NT2/D1 (cell line): ENCODE data around the gene MCL1.
A peak's percentile ranks its signal among the peaks of the same experiment; 100 is the strongest.

Experiments
- DNase-seq: peaks from one replicate; pipeline ENCODE4 v3.0.0-alpha.2; 2011; ENCODE audit warnings: low read depth, low spot score
- H3K27me3 ChIP-seq: 2 replicates; pipeline ENCODE4 v1.6.0; 2011; ENCODE audit warnings: mild to moderate bottlenecking; ENCODE audit not compliant: insufficient read length, insufficient read depth
- H3K36me3 ChIP-seq: 2 replicates; pipeline ENCODE4 v1.6.1; 2011; ENCODE audit warnings: mild to moderate bottlenecking, low read length, mixed read lengths; ENCODE audit not compliant: insufficient read depth, insufficient read length
- H3K4me1 ChIP-seq: 2 replicates; pipeline ENCODE4 v1.5.1; 2011; ENCODE audit not compliant: insufficient read depth, insufficient read length
- H3K4me3 ChIP-seq: 2 replicates; pipeline ENCODE4 v1.5.1; 2011; ENCODE audit warnings: low read depth; ENCODE audit not compliant: insufficient read length
- H3K9ac ChIP-seq: 2 replicates; pipeline ENCODE4 v1.6.0; 2011; ENCODE audit warnings: low read depth; ENCODE audit not compliant: insufficient read length
- H3K9me3 ChIP-seq: 2 replicates; pipeline ENCODE4 v1.5.1; 2011; ENCODE audit warnings: mild to moderate bottlenecking, low read length; ENCODE audit not compliant: insufficient read depth
- SUZ12 ChIP-seq: IDR thresholded peaks from 2 replicates; pipeline ENCODE4 v1.6.1; 2011; ENCODE audit not compliant: insufficient read length, insufficient read depth; ENCODE audit errors: extremely low read depth
- YY1 ChIP-seq: IDR thresholded peaks from 2 replicates; pipeline ENCODE4 v1.6.1; 2011; ENCODE audit not compliant: insufficient read length, insufficient read depth
- ZNF274 ChIP-seq: IDR thresholded peaks from 2 replicates; pipeline ENCODE4 v1.6.1; 2011; ENCODE audit warnings: mild to moderate bottlenecking, low read depth, low read length

Gene MCL1

DNA sequence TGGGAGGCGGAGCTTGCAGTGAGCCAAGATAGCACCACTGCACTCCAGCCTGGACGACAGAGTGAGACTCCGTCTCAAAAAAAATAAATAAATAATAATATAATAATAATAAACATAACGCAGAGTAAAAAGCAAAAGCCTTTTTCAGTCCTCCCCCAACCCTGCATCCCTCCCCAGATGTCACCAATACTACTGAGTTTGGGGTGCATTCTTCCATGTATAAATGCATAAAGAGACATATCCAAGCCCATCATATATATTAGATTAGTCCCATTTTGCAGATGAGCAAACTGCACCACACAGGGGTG, 31.1 kb downstream of the MCL1 start:
- no peak for DNase-seq
- TF ChIP-seq SUZ12 (no peak), YY1 (no peak), ZNF274 (no peak)
- peaks cover 15% of the 10 kb centered on the region for H3K36me3 ChIP-seq
- H3K9me3 ChIP-seq, result no peaks in the 10 kb centered on the region
- H3K4me3 ChIP-seq, result peak overlapping the region; percentile 67
- H3K27me3 ChIP-seq, result no peaks in the 10 kb centered on the region
- H3K9ac ChIP-seq, result peak overlapping the region; percentile 86
- H3K4me1 ChIP-seq, result peaks cover 18% of the 10 kb centered on the region

DNA sequence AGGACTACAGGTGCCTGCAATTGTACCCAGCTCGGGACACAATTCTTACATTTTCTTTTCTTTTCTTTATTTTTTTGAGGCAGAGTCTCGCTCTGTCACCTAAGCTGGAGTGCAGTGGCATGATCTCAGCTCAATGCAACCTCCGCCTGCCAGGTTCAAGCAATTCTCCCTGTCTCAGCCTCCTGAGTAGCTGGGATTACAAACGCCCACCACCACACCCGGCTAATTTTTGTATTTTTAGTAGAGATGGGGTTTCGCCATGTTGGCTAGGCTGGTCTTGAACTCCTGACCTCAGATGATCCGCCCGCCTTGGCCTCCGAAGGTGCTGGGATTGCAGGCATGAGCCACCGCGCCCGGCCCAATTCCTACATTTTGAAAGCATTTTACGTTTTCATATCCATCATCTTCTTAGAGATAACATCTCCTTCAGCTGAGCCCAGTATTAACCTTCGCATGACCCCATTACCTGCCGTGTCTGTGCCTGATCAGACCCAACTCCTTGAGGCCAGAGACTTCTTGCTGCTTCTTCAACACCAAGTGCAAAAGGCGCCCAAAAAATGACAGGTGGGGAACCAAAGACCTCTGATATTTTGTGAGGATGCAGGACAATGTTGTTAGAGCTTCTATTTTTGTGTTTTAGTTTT, 33.0 kb downstream of the MCL1 start:
- no peak overlapping the region for H3K4me3 ChIP-seq
- H3K36me3 ChIP-seq, result peaks cover 4% of the 10 kb centered on the region
- peaks cover 6% of the 10 kb centered on the region for H3K4me1 ChIP-seq
- H3K9me3 ChIP-seq, result no peaks in the 10 kb centered on the region
- no peak overlapping the region for H3K9ac ChIP-seq
- TF ChIP-seq SUZ12 (no peak), ZNF274 (no peak), YY1 (no peak)
- H3K27me3 ChIP-seq, result no peaks in the 10 kb centered on the region
- DNase-seq, result no peak

DNA sequence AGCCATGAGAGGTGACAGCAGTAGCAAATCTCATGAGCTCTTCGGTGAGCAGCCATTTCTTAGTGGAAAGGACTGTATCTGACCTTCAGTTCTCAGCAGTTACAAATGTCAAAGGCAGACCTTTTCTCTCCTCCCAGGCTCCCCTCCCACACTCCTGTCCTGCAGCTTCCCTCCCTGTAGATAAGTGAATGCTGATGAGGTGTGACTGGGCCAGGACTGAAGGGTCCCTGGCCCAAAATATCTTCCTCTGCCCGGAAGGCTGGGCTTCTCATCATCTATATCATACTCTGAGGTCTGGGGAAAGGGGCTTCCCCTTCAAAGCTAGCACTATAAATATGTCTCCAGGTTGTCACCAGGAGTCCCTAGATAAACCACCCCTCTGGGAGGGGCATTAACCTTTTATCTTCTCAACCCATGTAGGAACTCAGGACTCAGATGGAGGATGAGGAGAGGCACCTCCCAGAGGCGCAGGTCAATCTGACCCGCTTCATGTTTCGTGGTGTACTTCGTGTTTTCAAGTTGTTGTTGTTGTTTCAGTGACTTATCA, 33.9 kb downstream of the MCL1 start:
- no peaks in the 10 kb centered on the region for H3K4me1 ChIP-seq
- no peak overlapping the region for H3K4me3 ChIP-seq
- no peaks in the 10 kb centered on the region for H3K36me3 ChIP-seq
- H3K27me3 ChIP-seq, result no peaks in the 10 kb centered on the region
- peak overlapping the region; percentile 24 for H3K9ac ChIP-seq
- no peaks in the 10 kb centered on the region for H3K9me3 ChIP-seq
- TF ChIP-seq SUZ12 (no peak), YY1 (no peak), ZNF274 (no peak)
- DNase-seq, result no peak

DNA sequence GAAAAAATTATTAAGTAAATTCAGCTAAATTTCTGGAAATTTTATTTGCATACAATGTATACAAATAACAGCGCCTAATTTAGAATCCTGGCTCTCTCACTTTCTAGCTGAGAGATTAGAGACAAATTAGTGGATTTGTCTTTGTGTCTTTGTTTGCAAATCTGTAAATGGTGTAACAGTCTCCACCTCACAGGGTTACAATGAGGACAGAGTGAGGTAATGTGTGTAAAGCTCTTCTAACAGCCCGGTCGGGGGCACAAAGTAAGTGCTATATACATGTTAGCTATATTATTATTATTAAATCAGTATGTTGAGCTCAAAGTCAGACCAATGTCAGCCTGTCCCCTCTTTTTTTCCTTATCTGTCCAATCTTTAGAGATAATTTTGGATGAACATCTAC, 35.2 kb downstream of the MCL1 start:
- no peak for DNase-seq
- TF ChIP-seq SUZ12, result no peak
- TF ChIP-seq YY1, result no peak
- no peak for TF ChIP-seq ZNF274
- H3K4me3 ChIP-seq, result no peak overlapping the region
- H3K27me3 ChIP-seq, result no peaks in the 10 kb centered on the region
- H3K36me3 ChIP-seq, result no peaks in the 10 kb centered on the region
- H3K9me3 ChIP-seq, result no peaks in the 10 kb centered on the region
- H3K9ac ChIP-seq, result no peak overlapping the region
- no peaks in the 10 kb centered on the region for H3K4me1 ChIP-seq

DNA sequence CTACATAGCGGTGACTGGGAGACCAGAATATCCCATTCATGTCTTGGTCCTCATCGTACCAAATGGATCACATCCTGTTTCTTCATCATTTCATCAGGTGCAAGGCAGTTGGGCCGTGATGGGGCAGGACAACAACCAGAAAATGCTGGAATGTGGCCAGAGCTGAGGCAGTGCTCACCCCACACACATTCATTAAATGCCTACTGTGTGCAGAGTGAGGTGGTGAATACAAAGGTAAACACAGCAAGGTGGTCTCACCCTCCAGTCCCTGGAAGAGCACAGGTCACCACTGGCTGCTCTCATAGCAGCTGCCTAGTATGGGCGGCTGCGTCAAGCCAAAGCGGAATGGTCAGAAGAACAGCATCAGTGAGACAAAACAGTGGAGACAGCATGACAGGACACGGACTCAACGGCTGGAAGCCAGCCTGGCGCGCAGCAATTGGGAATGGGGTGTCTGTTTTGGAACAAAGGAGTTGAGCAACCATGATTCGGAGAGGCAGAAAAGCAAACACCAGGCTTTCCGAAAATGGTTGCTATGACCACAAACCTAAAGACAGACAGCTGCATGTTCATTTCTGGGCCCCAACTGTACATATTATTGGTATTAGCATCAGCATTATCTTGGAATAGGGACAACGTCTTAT, 35.8 kb downstream of the MCL1 start:
- Histone ChIP-seq H3K4me1 (no peaks in the 10 kb centered on the region), H3K9me3 (no peaks in the 10 kb centered on the region), H3K4me3 (no peak overlapping the region), H3K9ac (no peak overlapping the region), H3K36me3 (no peaks in the 10 kb centered on the region), H3K27me3 (no peaks in the 10 kb centered on the region)
- DNase-seq, result no peak
- TF ChIP-seq SUZ12, result no peak
- no peak for TF ChIP-seq YY1
- TF ChIP-seq ZNF274, result no peak

DNA sequence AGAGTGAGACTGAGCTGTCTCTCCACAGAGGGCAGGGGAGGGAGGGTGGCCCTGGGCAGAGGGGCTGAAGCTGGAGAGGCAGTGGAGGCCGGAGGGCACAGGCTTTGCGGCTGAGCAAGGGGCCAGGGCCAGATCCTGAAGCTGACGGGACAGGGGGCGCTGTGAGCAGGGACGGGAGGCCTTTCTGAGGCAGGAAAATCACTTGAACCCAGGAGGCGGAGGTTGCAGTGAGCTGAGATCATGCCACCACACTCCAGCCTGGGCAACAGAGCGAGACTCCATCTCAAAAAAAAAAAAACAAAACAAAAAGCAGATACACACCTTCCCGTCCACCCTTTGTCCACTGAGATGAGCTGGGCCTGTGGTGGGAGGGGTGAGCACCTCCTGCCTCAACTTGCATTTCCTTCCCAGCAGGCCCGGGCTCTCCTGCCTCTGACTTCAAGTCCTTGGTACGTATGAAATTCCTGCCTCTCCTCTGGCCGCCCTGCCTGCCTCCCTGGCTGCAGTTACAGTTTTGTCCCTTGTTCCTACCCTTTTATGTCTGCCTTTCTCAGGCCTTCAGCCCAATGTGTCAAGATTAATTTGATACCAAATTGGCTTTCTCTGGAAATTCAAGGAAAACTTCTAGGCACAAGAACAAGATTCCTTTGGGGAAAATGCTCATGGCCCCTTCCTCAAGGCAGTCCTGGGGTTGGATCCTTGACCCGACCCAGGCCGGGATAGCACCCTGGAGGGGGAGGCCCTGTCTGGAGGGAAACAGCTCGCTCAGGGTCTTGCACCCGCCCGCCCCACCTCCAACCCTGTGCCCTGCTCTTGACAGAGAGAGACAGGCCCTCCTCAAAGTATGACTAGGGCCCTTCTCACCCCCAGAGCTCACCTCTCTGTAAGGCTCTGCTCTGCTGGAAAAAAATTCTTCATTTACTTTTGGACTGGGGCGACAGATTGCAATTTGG, 41.4 kb downstream of the MCL1 start:
- Histone ChIP-seq H3K4me1 (peaks cover 25% of the 10 kb centered on the region), H3K36me3 (no peaks in the 10 kb centered on the region), H3K9me3 (no peaks in the 10 kb centered on the region), H3K9ac (peak overlapping the region; percentile 52), H3K27me3 (no peaks in the 10 kb centered on the region), H3K4me3 (no peak overlapping the region)
- DNase-seq, result peak; percentile 92
- TF ChIP-seq ZNF274 (no peak), SUZ12 (no peak), YY1 (no peak)
